Ishikawa (cell line): Measurements from ENCODE around the gene FPGS.

Experiments used
- CEBPB ChIP-seq: IDR thresholded peaks from 2 replicates; pipeline ENCODE4 v1.6.1; 2012
- CREB1 ChIP-seq: IDR thresholded peaks from 2 replicates; pipeline ENCODE4 v1.6.1; 2012; ENCODE audit warnings: low read depth
- EGR1 ChIP-seq: IDR thresholded peaks from 2 replicates; pipeline ENCODE4 v1.6.1; 2012
- EP300 ChIP-seq: IDR thresholded peaks from 2 replicates; pipeline ENCODE4 v1.6.1; 2012; ENCODE audit warnings: borderline replicate concordance
- FOXM1 ChIP-seq: IDR thresholded peaks from 2 replicates; pipeline ENCODE4 v1.6.1; 2012; ENCODE audit warnings: low read depth, borderline replicate concordance
- MAX ChIP-seq: IDR thresholded peaks from 2 replicates; pipeline ENCODE4 v1.6.1; 2012
- NFIC ChIP-seq: IDR thresholded peaks from 2 replicates; pipeline ENCODE4 v1.6.1; 2012
- RAD21 ChIP-seq: IDR thresholded peaks from 2 replicates; pipeline ENCODE4 v1.6.1; 2012; ENCODE audit warnings: low read depth
- REST ChIP-seq: IDR thresholded peaks from 2 replicates; pipeline ENCODE4 v1.6.1; 2012; ENCODE audit warnings: low read depth, mild to moderate bottlenecking
- TAF1 ChIP-seq: IDR thresholded peaks from 2 replicates; pipeline ENCODE4 v1.6.1; 2012; ENCODE audit warnings: low read depth, mild to moderate bottlenecking
- TCF12 ChIP-seq: IDR thresholded peaks from 2 replicates; pipeline ENCODE4 v1.6.1; 2012; ENCODE audit warnings: low read depth
- TEAD4 ChIP-seq: IDR thresholded peaks from 2 replicates; pipeline ENCODE4 v1.6.1; 2012
- USF1 ChIP-seq: IDR thresholded peaks from 2 replicates; pipeline ENCODE4 v1.6.1; 2012
- YY1 ChIP-seq: IDR thresholded peaks from 2 replicates; pipeline ENCODE4 v1.6.1; 2012; ENCODE audit warnings: low read depth
- ZBTB7A ChIP-seq: IDR thresholded peaks from 2 replicates; pipeline ENCODE4 v1.6.1; 2012; ENCODE audit warnings: low read depth

The FPGS gene

GRCh38 chr9:127808347-127809001 is 5.8 kb downstream of the FPGS start:
- no peak for TF ChIP-seq YY1
- TF ChIP-seq CREB1 = no peak
- TF ChIP-seq EGR1 = no peak
- TF ChIP-seq CEBPB = no peak
- TF ChIP-seq MAX = no peak
- TF ChIP-seq REST = no peak
- no peak for TF ChIP-seq USF1
- TF ChIP-seq EP300 = no peak
- no peak for TF ChIP-seq TCF12
- TF ChIP-seq NFIC = no peak
- TF ChIP-seq TEAD4 = no peak
- TF ChIP-seq ZBTB7A = no peak

GRCh38 chr9:127809002-127809539 is 6.4 kb downstream of the FPGS start:
- no peak for TF ChIP-seq RAD21
- 0 out of 2 replicates have a peak, but pooled peaks have one; percentile 3 for TF ChIP-seq ZBTB7A
- no peak for TF ChIP-seq TEAD4
- no peak for TF ChIP-seq EGR1

- TF ChIP-seq ZBTB7A (no peak), MAX (peak; percentile 39; the same call in 1 of the 2 replicates)
Observed at GRCh38 chr9:127809540-127810377, 7.1 kb downstream of the FPGS start.

- no peak for TF ChIP-seq RAD21
- TF ChIP-seq MAX = no peak
- TF ChIP-seq USF1 = no peak
- TF ChIP-seq FOXM1 = no peak
- TF ChIP-seq TAF1 = no peak
- TF ChIP-seq NFIC = no peak
- TF ChIP-seq REST = no peak
- TF ChIP-seq EGR1 = no peak
- no peak for TF ChIP-seq ZBTB7A
- TF ChIP-seq TEAD4 = no peak
Observed at GRCh38 chr9:127810378-127811187, 7.9 kb downstream of the FPGS start.

GRCh38 chr9:127812011-127812410 is 9.3 kb downstream of the FPGS start:
- no peak for TF ChIP-seq FOXM1
- TF ChIP-seq CREB1 = no peak
- TF ChIP-seq TCF12 = no peak
- TF ChIP-seq TAF1 = no peak
- no peak for TF ChIP-seq USF1
- TF ChIP-seq MAX = no peak
- no peak for TF ChIP-seq ZBTB7A
- TF ChIP-seq EP300 = no peak
